GM10248 (cell line): ENCODE results near the gene SCT.

Source experiments
- CTCF ChIA-PET: fragments of 300-600 bp; sonication (Branson Sonifier 250); formaldehyde crosslinking; extraction: SDS; loops from one replicate; lab custom pipeline; 2021; ENCODE audit warnings: antibody characterized with exemption; lab: Yijun Ruan, JAX
- POLR2A ChIA-PET: fragments of 350-650 bp; sonication (Branson Sonifier 250); formaldehyde crosslinking; extraction: SDS; loops from one replicate; lab custom pipeline; 2020; ENCODE audit warnings: antibody characterized with exemption; lab: Yijun Ruan, JAX
- DNase-seq: peaks from one replicate; pipeline ENCODE4 v3.0.0; 2012; ENCODE audit errors: extremely low spot score
- CTCF ChIP-seq: IDR thresholded peaks from 2 replicates; pipeline ENCODE4 v1.5.1; 2012; ENCODE audit warnings: mild to moderate bottlenecking, low read depth; ENCODE audit errors: extremely low read depth, missing control alignments, control extremely low read depth

The SCT gene

GRCh38 chr11:610146-610801 is 16.7 kb downstream of the SCT start:
- no peak for DNase-seq
- ChIA-PET POLR2A (no interaction called here), CTCF (no interaction called here)
- TF ChIP-seq CTCF: no peak

- no peak for DNase-seq
- ChIA-PET POLR2A (no interaction called here), CTCF (no interaction called here)
- no peak for TF ChIP-seq CTCF
Observed at GRCh38 chr11:609341-609811, 17.6 kb downstream of the SCT start.

GRCh38 chr11:608791-609251 is 18.2 kb downstream of the SCT start:
- no peak for DNase-seq
- ChIA-PET CTCF (interaction anchor here (1.2 kb wide), 1 partner anchor 54 kb away, joined by 3 read pairs; no protein-coding TSS in a partner anchor), POLR2A (no interaction called here)
- no peak for TF ChIP-seq CTCF

- ChIA-PET CTCF (interaction anchor here (1.1 to 1.2 kb wide), 2 partner anchors 19 to 53 kb away, joined by 3 to 4 read pairs; no protein-coding TSS in a partner anchor), POLR2A (no interaction called here)
- TF ChIP-seq CTCF: no peak
Observed at GRCh38 chr11:607971-608659, 18.9 kb downstream of the SCT start.

GRCh38 chr11:607020-607780 is 19.8 kb downstream of the SCT start:
- no peak for DNase-seq
- ChIA-PET CTCF (interaction anchor here (0.6 to 1.2 kb wide), 4 partner anchors 18 to 116 kb away, joined by 3 to 4 read pairs (median 3); no protein-coding TSS in a partner anchor), POLR2A (no interaction called here)
- TF ChIP-seq CTCF: no peak

More at GRCh38 chr11:607971-608659, 18.9 kb downstream of the SCT start:
- DNase-seq: no peak

GRCh38 chr11:606245-606644 is 20.7 kb downstream of the SCT start:
- ChIA-PET POLR2A (no interaction called here), CTCF (interaction anchor here (0.6 to 1.0 kb wide), 2 partner anchors 31 to 116 kb away, joined by 3 read pairs; no protein-coding TSS in a partner anchor)
- no peak for TF ChIP-seq CTCF
- DNase-seq: no peak
